Keratinocyte (primary cell): ENCODE data around the gene MTCL1.

Source experiments
- EZH2 ChIP-seq: IDR thresholded peaks from one replicate; pipeline ENCODE4 v1.6.1; 2012; ENCODE audit warnings: inconsistent platforms, mild to moderate bottlenecking, low read length, moderate library complexity
- TF ChIP-seq, protein P1 (sequence below), 3 experiments: IDR thresholded peaks in 1 of 3; conservative IDR thresholded peaks in 1 of 3; optimal IDR thresholded peaks in 1 of 3; 2 replicates in 2 of 3; 3 replicates in 1 of 3; pipeline versions ENCODE3 to v1.5.1; 2011; ENCODE audit warnings: low read length in 3 of 3, mild to moderate bottlenecking in 3 of 3, moderate library complexity in 2 of 3, control low read depth in 1 of 3, inconsistent platforms in 1 of 3; ENCODE audit not compliant: insufficient read depth in 2 of 3; ENCODE audit errors: extremely low read depth in 1 of 3

DNA sequence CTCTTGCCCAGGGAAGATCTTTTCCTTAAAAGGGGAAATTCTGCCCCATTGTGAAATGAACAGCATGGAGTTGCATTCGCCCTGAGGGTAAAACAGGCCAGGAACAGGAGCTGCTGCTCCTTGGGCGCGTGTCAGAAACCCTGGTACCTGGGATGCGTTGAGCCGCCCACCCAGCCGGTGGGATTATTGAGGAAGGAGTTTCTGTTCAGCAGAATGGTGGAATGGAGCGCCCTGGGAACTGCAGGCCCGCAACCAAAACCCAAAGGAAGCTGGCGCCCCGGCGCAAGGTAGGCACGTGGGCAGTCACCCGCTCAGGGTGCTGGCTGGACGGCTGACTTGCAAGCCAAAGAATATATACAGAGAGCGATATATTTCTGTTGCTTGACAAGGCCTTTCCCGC, 73.5 kb downstream of the MTCL1 start:
- TF ChIP-seq, protein P1, sequence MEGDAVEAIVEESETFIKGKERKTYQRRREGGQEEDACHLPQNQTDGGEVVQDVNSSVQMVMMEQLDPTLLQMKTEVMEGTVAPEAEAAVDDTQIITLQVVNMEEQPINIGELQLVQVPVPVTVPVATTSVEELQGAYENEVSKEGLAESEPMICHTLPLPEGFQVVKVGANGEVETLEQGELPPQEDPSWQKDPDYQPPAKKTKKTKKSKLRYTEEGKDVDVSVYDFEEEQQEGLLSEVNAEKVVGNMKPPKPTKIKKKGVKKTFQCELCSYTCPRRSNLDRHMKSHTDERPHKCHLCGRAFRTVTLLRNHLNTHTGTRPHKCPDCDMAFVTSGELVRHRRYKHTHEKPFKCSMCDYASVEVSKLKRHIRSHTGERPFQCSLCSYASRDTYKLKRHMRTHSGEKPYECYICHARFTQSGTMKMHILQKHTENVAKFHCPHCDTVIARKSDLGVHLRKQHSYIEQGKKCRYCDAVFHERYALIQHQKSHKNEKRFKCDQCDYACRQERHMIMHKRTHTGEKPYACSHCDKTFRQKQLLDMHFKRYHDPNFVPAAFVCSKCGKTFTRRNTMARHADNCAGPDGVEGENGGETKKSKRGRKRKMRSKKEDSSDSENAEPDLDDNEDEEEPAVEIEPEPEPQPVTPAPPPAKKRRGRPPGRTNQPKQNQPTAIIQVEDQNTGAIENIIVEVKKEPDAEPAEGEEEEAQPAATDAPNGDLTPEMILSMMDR (optimal IDR thresholded peaks at IDR 0.05 in 1 of 3, IDR thresholded peaks at IDR 0.05 in 1 of 3, conservative IDR thresholded peaks at IDR 0.05 in 1 of 3; ENCODE audit: extremely low read depth in 1 of 3, insufficient read depth in 2 of 3, low read length in 3 of 3), result no peak
- no peak for TF ChIP-seq EZH2
